ENCODE results near the gene SPECC1.
"Not testable (repeated sequence)": the region's sequence is repeated elsewhere in the genome, so short reads cannot be mapped to it uniquely, and the experiment has no call there.

DNA sequence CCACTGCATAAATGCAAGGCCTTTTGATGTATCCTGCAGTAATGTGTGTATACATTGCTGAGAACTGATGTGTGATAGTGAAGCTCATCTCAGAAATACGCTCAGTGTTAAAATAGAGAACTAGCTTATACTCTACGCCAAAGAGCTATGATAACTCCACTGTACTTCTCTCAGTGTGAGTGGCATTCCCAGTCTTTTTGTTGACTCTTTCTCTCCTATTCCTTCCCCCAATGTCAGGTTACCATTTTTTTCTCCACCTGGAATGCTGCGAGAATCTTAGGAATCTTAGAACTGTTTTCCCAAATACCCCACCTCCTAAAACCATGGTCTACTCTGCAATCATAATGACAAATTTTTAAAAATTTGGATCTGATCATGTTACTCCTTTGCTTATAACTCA lies 342.2 kb downstream of the SPECC1 start:
- TF ChIP-seq EZH2phosphoT487 (IDR thresholded peaks at IDR 0.05; ENCODE audit: borderline replicate concordance, low read length); EZH2 (IDR thresholded peaks at IDR 0.05; ENCODE audit: low read length, unreplicated experiment): not testable (repeated sequence)
- TF ChIP-seq, protein P1, sequence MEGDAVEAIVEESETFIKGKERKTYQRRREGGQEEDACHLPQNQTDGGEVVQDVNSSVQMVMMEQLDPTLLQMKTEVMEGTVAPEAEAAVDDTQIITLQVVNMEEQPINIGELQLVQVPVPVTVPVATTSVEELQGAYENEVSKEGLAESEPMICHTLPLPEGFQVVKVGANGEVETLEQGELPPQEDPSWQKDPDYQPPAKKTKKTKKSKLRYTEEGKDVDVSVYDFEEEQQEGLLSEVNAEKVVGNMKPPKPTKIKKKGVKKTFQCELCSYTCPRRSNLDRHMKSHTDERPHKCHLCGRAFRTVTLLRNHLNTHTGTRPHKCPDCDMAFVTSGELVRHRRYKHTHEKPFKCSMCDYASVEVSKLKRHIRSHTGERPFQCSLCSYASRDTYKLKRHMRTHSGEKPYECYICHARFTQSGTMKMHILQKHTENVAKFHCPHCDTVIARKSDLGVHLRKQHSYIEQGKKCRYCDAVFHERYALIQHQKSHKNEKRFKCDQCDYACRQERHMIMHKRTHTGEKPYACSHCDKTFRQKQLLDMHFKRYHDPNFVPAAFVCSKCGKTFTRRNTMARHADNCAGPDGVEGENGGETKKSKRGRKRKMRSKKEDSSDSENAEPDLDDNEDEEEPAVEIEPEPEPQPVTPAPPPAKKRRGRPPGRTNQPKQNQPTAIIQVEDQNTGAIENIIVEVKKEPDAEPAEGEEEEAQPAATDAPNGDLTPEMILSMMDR (conservative IDR thresholded peaks at IDR 0.05; ENCODE audit: low read depth, low read length) = not testable (repeated sequence)

Measured in PC-3 (cell line).